OCI-LY3 (cell line): Measurements from ENCODE around the gene UBQLN3.

ENCODE experiments used
- EZH2phosphoT487 ChIP-seq: fragments of 200-600 bp; shearing (Covaris generic); IDR thresholded peaks from 2 replicates; pipeline ENCODE4 v1.6.1; 2018; ENCODE audit warnings: antibody characterized with exemption, mixed run types, low read depth
- TF ChIP-seq, protein P1 (sequence below): fragments of 200-600, 300-600 bp; sonication (generic); IDR thresholded peaks from 2 replicates; pipeline ENCODE4 v1.5.1; 2014; ENCODE audit warnings: antibody characterized with exemption, low read length, low read depth

DNA sequence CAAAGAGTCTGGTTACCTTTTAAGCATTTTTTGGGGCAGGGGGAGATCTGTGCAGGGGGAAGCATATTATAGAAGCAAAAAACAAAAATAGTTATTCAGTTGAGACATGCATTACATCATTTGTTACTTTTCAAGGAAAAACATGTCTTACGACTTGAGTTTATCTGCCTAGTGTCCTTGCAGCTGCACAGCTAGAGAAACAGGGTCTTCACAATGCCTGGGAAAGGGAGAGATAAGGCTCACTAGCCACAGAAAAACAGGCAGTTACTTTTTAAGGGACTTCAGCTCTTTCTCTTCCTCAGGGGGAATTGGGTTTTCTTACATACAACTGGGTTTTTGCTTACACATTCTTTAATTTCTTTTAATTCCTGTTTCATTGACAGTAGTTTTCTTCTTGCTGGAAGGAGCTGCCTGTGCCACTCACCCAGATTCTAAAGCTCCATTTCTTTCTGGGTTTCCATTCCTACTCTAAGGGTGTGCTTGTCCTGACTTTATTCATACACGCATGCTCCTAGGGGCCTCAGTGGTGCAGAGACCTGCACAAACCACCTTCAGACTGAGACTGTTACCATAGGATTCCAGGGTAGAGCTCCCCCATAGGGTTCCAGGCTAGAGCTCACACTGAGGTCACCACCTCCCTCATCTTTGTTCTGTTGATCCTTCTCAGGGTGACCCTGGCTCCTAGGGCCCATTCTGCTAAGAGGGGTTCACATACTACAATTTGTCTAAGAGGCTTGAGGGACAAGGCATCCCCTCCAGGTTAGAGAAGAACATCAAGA is 21.5 kb upstream of the UBQLN3 start:
- TF ChIP-seq, protein P1, sequence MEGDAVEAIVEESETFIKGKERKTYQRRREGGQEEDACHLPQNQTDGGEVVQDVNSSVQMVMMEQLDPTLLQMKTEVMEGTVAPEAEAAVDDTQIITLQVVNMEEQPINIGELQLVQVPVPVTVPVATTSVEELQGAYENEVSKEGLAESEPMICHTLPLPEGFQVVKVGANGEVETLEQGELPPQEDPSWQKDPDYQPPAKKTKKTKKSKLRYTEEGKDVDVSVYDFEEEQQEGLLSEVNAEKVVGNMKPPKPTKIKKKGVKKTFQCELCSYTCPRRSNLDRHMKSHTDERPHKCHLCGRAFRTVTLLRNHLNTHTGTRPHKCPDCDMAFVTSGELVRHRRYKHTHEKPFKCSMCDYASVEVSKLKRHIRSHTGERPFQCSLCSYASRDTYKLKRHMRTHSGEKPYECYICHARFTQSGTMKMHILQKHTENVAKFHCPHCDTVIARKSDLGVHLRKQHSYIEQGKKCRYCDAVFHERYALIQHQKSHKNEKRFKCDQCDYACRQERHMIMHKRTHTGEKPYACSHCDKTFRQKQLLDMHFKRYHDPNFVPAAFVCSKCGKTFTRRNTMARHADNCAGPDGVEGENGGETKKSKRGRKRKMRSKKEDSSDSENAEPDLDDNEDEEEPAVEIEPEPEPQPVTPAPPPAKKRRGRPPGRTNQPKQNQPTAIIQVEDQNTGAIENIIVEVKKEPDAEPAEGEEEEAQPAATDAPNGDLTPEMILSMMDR: no peak
- no peak for TF ChIP-seq EZH2phosphoT487
